CD14-positive monocyte (primary cell): ENCODE measurements around the gene CBX5. TPM values are rescaled to one million over a fixed set of nuclear protein-coding genes. Genes with fewer than 3 reads are reported as not detected.

Experiments
- DNase-seq, 3 donors: peaks; one replicate each; pipeline ENCODE4 v3.0.0-alpha.2; 2011 to 2022
- H2AFZ ChIP-seq: 2 replicates; pipeline ENCODE4 v1.6.0; 2012; ENCODE audit warnings: mild to moderate bottlenecking, low read depth, low read length, inconsistent platforms; ENCODE audit not compliant: insufficient read depth, poor library complexity, severe bottlenecking
- H3K27ac ChIP-seq, 2 donors: 1 replicate in 1 of 2; 2 replicates in 1 of 2; pipeline ENCODE4 v1.5.1; 2012 to 2013; ENCODE audit warnings: low read length in 2 of 2, control low read depth in 1 of 2, inconsistent platforms in 1 of 2, low read depth in 1 of 2, mild to moderate bottlenecking in 1 of 2
- H3K27me3 ChIP-seq, 2 donors: one replicate each; pipeline versions ENCODE4 v1.6.0 to v1.6.1; 2011 to 2013; ENCODE audit warnings: low read length in 2 of 2; ENCODE audit not compliant: control insufficient read depth in 2 of 2, insufficient read depth in 2 of 2
- H3K36me3 ChIP-seq, 2 donors: replicated peaks in 1 of 2; 1 replicate in 1 of 2; 2 replicates in 1 of 2; pipeline versions ENCODE4 v1.5.1 to v1.6.1; 2012 to 2013; ENCODE audit warnings: low read length in 2 of 2, control low read depth in 1 of 2, inconsistent platforms in 1 of 2, mild to moderate bottlenecking in 1 of 2; ENCODE audit not compliant: insufficient read depth in 2 of 2, control insufficient read depth in 1 of 2
- H3K4me1 ChIP-seq, 2 donors: 1 replicate in 1 of 2; 2 replicates in 1 of 2; pipeline versions ENCODE4 v1.5.1 to v1.6.1; 2012 to 2013; ENCODE audit warnings: low read length in 2 of 2, control low read depth in 1 of 2, inconsistent platforms in 1 of 2, mild to moderate bottlenecking in 1 of 2, moderate library complexity in 1 of 2; ENCODE audit not compliant: insufficient read depth in 2 of 2, control insufficient read depth in 1 of 2
- H3K4me2 ChIP-seq: replicated peaks from 2 replicates; pipeline ENCODE3; 2012; ENCODE audit warnings: low read length, moderate library complexity, mild to moderate bottlenecking; ENCODE audit not compliant: poor library complexity, severe bottlenecking; ENCODE audit errors: extremely low read depth
- H3K4me3 ChIP-seq, 3 experiments: fragments of 200-600 bp in 1 of 3; sonication (generic) in 1 of 3; replicated peaks in 1 of 3; 1 replicate in 2 of 3; 2 replicates in 1 of 3; pipeline ENCODE4 v1.5.1; 2011 to 2013; ENCODE audit warnings: low read length in 3 of 3, mild to moderate bottlenecking in 3 of 3, control low read depth in 2 of 3, low read depth in 2 of 3, inconsistent platforms in 1 of 3, moderate library complexity in 1 of 3
- H3K79me2 ChIP-seq: 2 replicates; pipeline ENCODE4 v1.6.0; 2012; ENCODE audit warnings: mild to moderate bottlenecking, control low read depth, inconsistent platforms, low read length, moderate library complexity; ENCODE audit not compliant: insufficient read depth
- H3K9ac ChIP-seq: 2 replicates; pipeline ENCODE4 v1.6.0; 2017; ENCODE audit warnings: low read length, mild to moderate bottlenecking; ENCODE audit not compliant: insufficient read depth, poor library complexity, severe bottlenecking
- H3K9me3 ChIP-seq, 2 donors: replicated peaks in 1 of 2; 1 replicate in 1 of 2; 2 replicates in 1 of 2; pipeline versions ENCODE4 v1.5.1 to v1.6.1; 2012 to 2013; ENCODE audit warnings: low read length in 2 of 2, control low read depth in 1 of 2; ENCODE audit not compliant: control insufficient read depth in 1 of 2, insufficient read depth in 1 of 2
- H4K20me1 ChIP-seq: 2 replicates; pipeline ENCODE4 v1.6.0; 2012; ENCODE audit warnings: mild to moderate bottlenecking, low read length, control low read depth, moderate library complexity; ENCODE audit not compliant: insufficient read depth
- H3K27ac Mint-ChIP-seq, 7 donors: one replicate each; pipeline ENCODE4 v1.8.0; 2020; ENCODE audit warnings: mild to moderate bottlenecking in 7 of 7, mixed read lengths in 7 of 7, moderate library complexity in 6 of 7, inconsistent platforms in 2 of 7
- H3K27me3 Mint-ChIP-seq, 3 donors: one replicate each; pipeline ENCODE4 v1.8.0; 2021 to 2022; ENCODE audit warnings: low read depth in 3 of 3, mild to moderate bottlenecking in 3 of 3, mixed read lengths in 3 of 3, moderate library complexity in 3 of 3, inconsistent platforms in 1 of 3
- H3K36me3 Mint-ChIP-seq, 2 donors: one replicate each; pipeline ENCODE4 v1.8.0; 2020; ENCODE audit warnings: mixed read lengths in 2 of 2, inconsistent platforms in 1 of 2, mild to moderate bottlenecking in 1 of 2
- H3K4me1 Mint-ChIP-seq: one replicate; pipeline ENCODE4 v1.8.0; 2020; ENCODE audit warnings: mild to moderate bottlenecking, mixed read lengths
- H3K4me3 Mint-ChIP-seq, 2 donors: one replicate each; pipeline ENCODE4 v1.8.0; 2020; ENCODE audit warnings: mild to moderate bottlenecking in 2 of 2, mixed read lengths in 2 of 2, moderate library complexity in 1 of 2
- H3K9me3 Mint-ChIP-seq, 7 donors: one replicate each; pipeline ENCODE4 v1.8.0; 2020 to 2022; ENCODE audit warnings: mixed read lengths in 7 of 7, mild to moderate bottlenecking in 6 of 7, moderate library complexity in 6 of 7, inconsistent platforms in 2 of 7
- WGBS: methylation state at CpG from one replicate; pipeline ENCODE4 v1.1.5; 2013; ENCODE audit warnings: missing lambda C conversion rate; ENCODE audit not compliant: insufficient coverage; 5-methylcytosine and 5-hydroxymethylcytosine counted together
- intact Hi-C, 2 donors: fragments of 100-400 bp; cut with micrococcal nuclease; formaldehyde crosslinking; loops; one replicate each; pipeline versions ENCODE4 v1.15.0 to v1.15.1; 2023
- polyA plus RNA-seq, 3 donors: library from polyadenylated mRNA; depleted of rRNA in 1 of 3; unstranded in 2 of 3; stranded (reverse) in 1 of 3; fragments of 300-500 nt in 2 of 3; fragments of >200 nt in 1 of 3; fragmentation: Illumina TruSeq in 2 of 3; gene quantifications; 1 replicate in 2 of 3; 2 replicates in 1 of 3; pipeline ENCODE4 v1.2.3, GENCODE V29; 2012 to 2021
- TF ChIP-seq, protein P1 (sequence below): fragments of 200-600 bp; IDR thresholded peaks from one replicate; pipeline ENCODE4 v1.8.0; 2022; ENCODE audit warnings: antibody characterized with exemption, mild to moderate bottlenecking

Gene CBX5
- polyA plus RNA-seq, 3 donors, result 2.9 to 5.4 (median 4.8) TPM

- Histone ChIP-seq H3K4me3 (no peak overlapping the region), H3K79me2 (no peaks in the 10 kb centered on the region), H3K27ac (no peak overlapping the region), H3K4me2 (peak overlapping the region; percentile 26), H3K27me3 (peaks cover 7 to 26% of the 10 kb centered on the region in 2 donors), H3K9me3 (no peaks in the 10 kb centered on the region), H3K4me1 (peaks cover 25 to 41% of the 10 kb centered on the region in 2 donors), H4K20me1 (no peaks in the 10 kb centered on the region), H2AFZ (no peak overlapping the region), H3K36me3 (no peaks in the 10 kb centered on the region), H3K9ac (no peak overlapping the region)
- peaks cover 25 to 50% (median 39%) of the 10 kb centered on the region in 3 donors for H3K27me3 Mint-ChIP-seq
- DNase-seq, result no peak
- intact Hi-C loops, result loop anchor here in 1 of 2 donors (5.0 kb wide), 1 partner anchor 399 kb away; no protein-coding TSS in a partner anchor
- WGBS, result 48% methylated on average over 2 of the region's 4 CpGs
- peaks cover 0 to 5% (median 0%) of the 10 kb centered on the region in 7 donors for H3K9me3 Mint-ChIP-seq
- H3K36me3 Mint-ChIP-seq, result peaks cover 6 to 14% of the 10 kb centered on the region in 2 donors
- TF ChIP-seq, protein P1, sequence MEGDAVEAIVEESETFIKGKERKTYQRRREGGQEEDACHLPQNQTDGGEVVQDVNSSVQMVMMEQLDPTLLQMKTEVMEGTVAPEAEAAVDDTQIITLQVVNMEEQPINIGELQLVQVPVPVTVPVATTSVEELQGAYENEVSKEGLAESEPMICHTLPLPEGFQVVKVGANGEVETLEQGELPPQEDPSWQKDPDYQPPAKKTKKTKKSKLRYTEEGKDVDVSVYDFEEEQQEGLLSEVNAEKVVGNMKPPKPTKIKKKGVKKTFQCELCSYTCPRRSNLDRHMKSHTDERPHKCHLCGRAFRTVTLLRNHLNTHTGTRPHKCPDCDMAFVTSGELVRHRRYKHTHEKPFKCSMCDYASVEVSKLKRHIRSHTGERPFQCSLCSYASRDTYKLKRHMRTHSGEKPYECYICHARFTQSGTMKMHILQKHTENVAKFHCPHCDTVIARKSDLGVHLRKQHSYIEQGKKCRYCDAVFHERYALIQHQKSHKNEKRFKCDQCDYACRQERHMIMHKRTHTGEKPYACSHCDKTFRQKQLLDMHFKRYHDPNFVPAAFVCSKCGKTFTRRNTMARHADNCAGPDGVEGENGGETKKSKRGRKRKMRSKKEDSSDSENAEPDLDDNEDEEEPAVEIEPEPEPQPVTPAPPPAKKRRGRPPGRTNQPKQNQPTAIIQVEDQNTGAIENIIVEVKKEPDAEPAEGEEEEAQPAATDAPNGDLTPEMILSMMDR, result no peak
- H3K4me3 Mint-ChIP-seq, result peak overlapping the region in 1 of 2 donors; percentile 63
- H3K4me1 Mint-ChIP-seq, result peaks cover 47% of the 10 kb centered on the region
- no peak overlapping the region for H3K27ac Mint-ChIP-seq
These were observed 88.8 kb downstream of the CBX5 start for GRCh38 chr12:54191126-54191525.

- Mint-ChIP-seq H3K4me3 (peak overlapping the region in 1 of 2 donors; percentile 81), H3K4me1 (peaks cover 35% of the 10 kb centered on the region), H3K36me3 (peaks cover 6 to 13% of the 10 kb centered on the region in 2 donors), H3K27me3 (peaks cover 21 to 38% (median 27%) of the 10 kb centered on the region in 3 donors), H3K27ac (peak overlapping the region in 1 of 7 donors; percentile 47), H3K9me3 (peaks cover 0 to 5% (median 0%) of the 10 kb centered on the region in 7 donors)
- Histone ChIP-seq H3K36me3 (no peaks in the 10 kb centered on the region), H3K79me2 (no peaks in the 10 kb centered on the region), H3K9me3 (no peaks in the 10 kb centered on the region), H3K4me1 (peaks cover 13 to 25% of the 10 kb centered on the region in 2 donors), H2AFZ (peak overlapping the region; percentile 9), H3K27ac (no peak overlapping the region), H3K4me2 (no peak overlapping the region), H4K20me1 (peaks cover 3% of the 10 kb centered on the region), H3K4me3 (peak overlapping the region in 1 of 3 experiments; percentile 86), H3K9ac (no peak overlapping the region), H3K27me3 (peaks cover 7 to 26% of the 10 kb centered on the region in 2 donors)
- intact Hi-C loops, result loop anchor here in 1 of 2 donors (5.0 kb wide), 1 partner anchor 462 kb away; the partner anchor contains the start of gene CALCOCO1
- TF ChIP-seq, protein P1, result no peak
- DNase-seq, result no peak
- 5% methylated on average over 2 of the region's 3 CpGs for WGBS
These were observed 90.8 kb downstream of the CBX5 start for GRCh38 chr12:54189198-54189539.
